ENCODE results near the gene SMCO2. TPM values are rescaled to one million over a fixed set of nuclear protein-coding genes. Genes with fewer than 3 reads are reported as not detected.

Gene SMCO2
- total and polyA plus RNA-seq, 4 donors = not detected

- 69% methylated on average over 7 of the region's 7 CpGs for WGBS
- Histone ChIP-seq H3K9ac (ENCODE audit: low read depth in 1 of 2, low read length in 2 of 2) (no peak overlapping the region), H3K4me1 (ENCODE audit: control insufficient read depth in 4 of 4, insufficient read depth in 4 of 4, low read length in 3 of 4) (peaks cover 0 to 28% (median 4%) of the 10 kb centered on the region in 4 donors), H3K27me3 (ENCODE audit: control insufficient read depth in 4 of 4, insufficient read depth in 4 of 4, low read length in 3 of 4) (no peaks in the 10 kb centered on the region), H3K36me3 (ENCODE audit: control insufficient read depth in 4 of 4, insufficient read depth in 3 of 4, low read depth in 1 of 4, low read length in 3 of 4) (no peaks in the 10 kb centered on the region), H3K9me3 (ENCODE audit: control insufficient read depth in 4 of 4, low read length in 3 of 4) (no peaks in the 10 kb centered on the region), H3K27ac (ENCODE audit: low read depth in 1 of 2, low read length in 2 of 2) (no peak overlapping the region), H3K4me3 (ENCODE audit: low read depth in 1 of 3, low read length in 3 of 3) (no peak overlapping the region)
- TF ChIP-seq CTCF (IDR thresholded peaks at IDR 0.05; ENCODE audit: low read depth, low read length, missing input control) (no peak), ZBTB33 (IDR thresholded peaks at IDR 0.05) (no peak), SP1 (IDR thresholded peaks at IDR 0.05) (no peak), HNF4A (conservative IDR thresholded peaks at IDR 0.05) (no peak), RAD21 (IDR thresholded peaks at IDR 0.05) (no peak), MAX (IDR thresholded peaks at IDR 0.05) (no peak), EGR1 (IDR thresholded peaks at IDR 0.05; ENCODE audit: low read depth in 2 of 2) (no peak), FOXA1 (IDR thresholded peaks at IDR 0.05) (no peak), NR2F2 (IDR thresholded peaks at IDR 0.05) (no peak), JUND (IDR thresholded peaks at IDR 0.05) (no peak), REST (IDR thresholded peaks at IDR 0.05) (no peak), GABPA (IDR thresholded peaks at IDR 0.05 in 1 of 2, conservative IDR thresholded peaks at IDR 0.05 in 1 of 2) (no peak), YY1 (IDR thresholded peaks at IDR 0.05) (no peak), FOXA2 (IDR thresholded peaks at IDR 0.05) (no peak), RXRA (IDR thresholded peaks at IDR 0.05) (no peak)
- no peak for DNase-seq (ENCODE audit: low spot score)
Observed at GRCh38 chr12:27530157-27530922, 83.8 kb downstream of the SMCO2 start.

GRCh38 chr12:27531896-27532295 is 85.4 kb downstream of the SMCO2 start:
- peaks cover 0 to 5% (median 1%) of the 10 kb centered on the region in 4 donors for H3K36me3 ChIP-seq (ENCODE audit: control insufficient read depth in 4 of 4, insufficient read depth in 3 of 4, low read depth in 1 of 4, low read length in 3 of 4)
- H3K9me3 ChIP-seq (ENCODE audit: control insufficient read depth in 4 of 4, low read length in 3 of 4) = no peaks in the 10 kb centered on the region
- no peak for DNase-seq (ENCODE audit: low spot score)
- TF ChIP-seq REST (IDR thresholded peaks at IDR 0.05) (no peak), HNF4A (conservative IDR thresholded peaks at IDR 0.05) (no peak), TAF1 (conservative IDR thresholded peaks at IDR 0.05) (no peak), RXRA (IDR thresholded peaks at IDR 0.05) (no peak), ATF3 (IDR thresholded peaks at IDR 0.05) (no peak), SP1 (IDR thresholded peaks at IDR 0.05) (no peak)
- no peak overlapping the region for H3K9ac ChIP-seq (ENCODE audit: low read depth in 1 of 2, low read length in 2 of 2)
- H3K27ac ChIP-seq (ENCODE audit: low read depth in 1 of 2, low read length in 2 of 2) = no peak overlapping the region
- 69% methylated on average over 4 of the region's 4 CpGs for WGBS
- H3K27me3 ChIP-seq (ENCODE audit: control insufficient read depth in 4 of 4, insufficient read depth in 4 of 4, low read length in 3 of 4) = no peaks in the 10 kb centered on the region
- peaks cover 0 to 17% (median 4%) of the 10 kb centered on the region in 4 donors for H3K4me1 ChIP-seq (ENCODE audit: control insufficient read depth in 4 of 4, insufficient read depth in 4 of 4, low read length in 3 of 4)
- H3K4me3 ChIP-seq (ENCODE audit: low read depth in 1 of 3, low read length in 3 of 3) = no peak overlapping the region

All from liver (tissue), 9 donors.